Endodermal cell (in vitro differentiated cells): ENCODE data around the gene ATP2B3. TPM values are rescaled to one million over a fixed set of nuclear protein-coding genes. Genes with fewer than 3 reads are reported as not detected.

ENCODE experiments used
- DNase-seq: peaks from one replicate; pipeline ENCODE4 v3.0.0-alpha.2; 2017
- H3K27ac ChIP-seq: 2 replicates; pipeline ENCODE4 v1.5.1; 2013; ENCODE audit warnings: mild to moderate bottlenecking, low read depth, low read length, moderate library complexity
- H3K27me3 ChIP-seq: 2 replicates; pipeline ENCODE4 v1.6.1; 2013; ENCODE audit warnings: mild to moderate bottlenecking, low read length, moderate library complexity; ENCODE audit not compliant: insufficient read depth, control insufficient read depth, poor library complexity, severe bottlenecking
- H3K36me3 ChIP-seq: 2 replicates; pipeline ENCODE4 v1.7.0; 2013; ENCODE audit warnings: mild to moderate bottlenecking, low read length, moderate library complexity; ENCODE audit not compliant: control insufficient read depth, insufficient read depth
- H3K4me1 ChIP-seq: one replicate; pipeline ENCODE4 v1.7.0; 2013; ENCODE audit warnings: low read length; ENCODE audit not compliant: control insufficient read depth, insufficient read depth
- H3K4me3 ChIP-seq: 2 replicates; pipeline ENCODE4 v1.5.1; 2013; ENCODE audit warnings: mild to moderate bottlenecking, low read length, moderate library complexity
- H3K9ac ChIP-seq: 2 replicates; pipeline ENCODE4 v1.6.1; 2013; ENCODE audit warnings: mild to moderate bottlenecking, low read length, moderate library complexity; ENCODE audit not compliant: poor library complexity, severe bottlenecking; ENCODE audit errors: extremely low read depth
- H3K9me3 ChIP-seq: 2 replicates; pipeline ENCODE4 v1.6.1; 2013; ENCODE audit warnings: mild to moderate bottlenecking, low read length, moderate library complexity; ENCODE audit not compliant: control insufficient read depth
- H3K27ac Mint-ChIP-seq: 2 replicates; pipeline ENCODE4 v1.8.0; 2020; ENCODE audit warnings: mixed read lengths
- H3K27me3 Mint-ChIP-seq: 2 replicates; pipeline ENCODE4 v1.8.0; 2021; ENCODE audit warnings: mild to moderate bottlenecking, mixed read lengths; ENCODE audit not compliant: insufficient read depth
- H3K36me3 Mint-ChIP-seq: 2 replicates; pipeline ENCODE4 v1.8.0; 2020; ENCODE audit warnings: low read depth, mixed read lengths
- H3K4me1 Mint-ChIP-seq: 2 replicates; pipeline ENCODE4 v1.8.0; 2020; ENCODE audit warnings: mixed read lengths
- H3K4me3 Mint-ChIP-seq: 2 replicates; pipeline ENCODE4 v1.8.0; 2020; ENCODE audit warnings: mild to moderate bottlenecking, moderate library complexity, mixed read lengths
- H3K9me3 Mint-ChIP-seq: 2 replicates; pipeline ENCODE4 v1.8.0; 2020; ENCODE audit warnings: mild to moderate bottlenecking, mixed read lengths
- WGBS, 2 experiments: methylation state at CpG; one replicate each; pipeline versions ENCODE4 v1.1.5 to v1.1.7; 2013; ENCODE audit warnings: missing lambda C conversion rate in 2 of 2, mixed read lengths in 1 of 2; ENCODE audit not compliant: insufficient coverage in 1 of 2, insufficient read length in 1 of 2; 5-methylcytosine and 5-hydroxymethylcytosine counted together
- total RNA-seq, 2 donors: library from RNA; stranded (reverse); fragmentation: NEBNext Ultra II Directional in 1 of 2; extraction: Animal tissue kit (Norgen Biotek cat#: 25700) in 1 of 2; gene quantifications; 2 replicates in 1 of 2; 3 replicates in 1 of 2; pipeline ENCODE4 v1.2.1, GENCODE V29; 2021
- TF ChIP-seq, protein P1 (sequence below): fragments of 200-600 bp; sonication (generic); conservative IDR thresholded peaks from 2 replicates; pipeline ENCODE4 v1.5.0; 2021; ENCODE audit warnings: antibody characterized with exemption, mild to moderate bottlenecking

The ATP2B3 gene
- total RNA-seq, 2 donors from 2014 or later: not detected

DNA sequence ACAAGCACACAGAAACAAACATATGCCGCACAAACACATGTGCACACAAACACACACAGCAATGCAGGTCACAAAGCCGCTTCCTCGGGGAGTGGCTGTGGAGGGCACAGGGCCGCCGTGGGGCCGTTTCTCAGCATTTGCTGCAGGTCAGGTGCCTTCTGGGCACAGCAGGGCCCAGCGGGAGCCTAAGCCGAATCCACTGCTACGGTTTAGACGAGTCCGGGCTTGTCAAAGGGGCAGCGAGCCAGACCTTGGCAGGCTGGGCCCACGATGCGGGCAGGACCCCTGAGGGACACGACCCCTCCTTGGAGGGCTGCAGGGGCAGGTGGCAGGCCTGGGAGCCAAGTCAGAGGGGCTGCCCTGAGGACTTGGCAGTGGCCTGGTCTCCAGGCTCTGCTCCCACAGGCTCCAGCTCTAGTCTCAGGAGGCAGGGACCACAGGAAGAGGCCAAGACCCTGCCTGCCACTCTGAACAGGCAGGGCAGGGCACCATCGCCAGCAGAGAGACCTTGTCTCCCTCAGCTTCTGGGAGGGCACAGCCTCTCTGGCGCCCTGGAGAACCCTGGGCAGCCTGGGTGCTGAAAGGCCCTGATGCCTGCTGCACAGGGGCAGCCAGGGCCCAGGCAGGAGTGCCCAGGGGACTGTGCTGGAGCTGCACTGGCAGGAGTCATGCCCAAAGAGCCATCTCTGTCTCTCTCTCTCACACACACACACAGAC is 5.5 kb upstream of the ATP2B3 start:
- H3K27me3 ChIP-seq: peaks cover 18% of the 10 kb centered on the region
- Mint-ChIP-seq H3K27me3 (peaks cover 20% of the 10 kb centered on the region), H3K4me1 (no peaks in the 10 kb centered on the region), H3K27ac (no peak overlapping the region), H3K9me3 (peaks cover 46% of the 10 kb centered on the region), H3K4me3 (no peak overlapping the region), H3K36me3 (no peaks in the 10 kb centered on the region)
- H3K4me1 ChIP-seq: no peaks in the 10 kb centered on the region
- no peak for DNase-seq
- no peaks in the 10 kb centered on the region for H3K9me3 ChIP-seq
- TF ChIP-seq, protein P1, sequence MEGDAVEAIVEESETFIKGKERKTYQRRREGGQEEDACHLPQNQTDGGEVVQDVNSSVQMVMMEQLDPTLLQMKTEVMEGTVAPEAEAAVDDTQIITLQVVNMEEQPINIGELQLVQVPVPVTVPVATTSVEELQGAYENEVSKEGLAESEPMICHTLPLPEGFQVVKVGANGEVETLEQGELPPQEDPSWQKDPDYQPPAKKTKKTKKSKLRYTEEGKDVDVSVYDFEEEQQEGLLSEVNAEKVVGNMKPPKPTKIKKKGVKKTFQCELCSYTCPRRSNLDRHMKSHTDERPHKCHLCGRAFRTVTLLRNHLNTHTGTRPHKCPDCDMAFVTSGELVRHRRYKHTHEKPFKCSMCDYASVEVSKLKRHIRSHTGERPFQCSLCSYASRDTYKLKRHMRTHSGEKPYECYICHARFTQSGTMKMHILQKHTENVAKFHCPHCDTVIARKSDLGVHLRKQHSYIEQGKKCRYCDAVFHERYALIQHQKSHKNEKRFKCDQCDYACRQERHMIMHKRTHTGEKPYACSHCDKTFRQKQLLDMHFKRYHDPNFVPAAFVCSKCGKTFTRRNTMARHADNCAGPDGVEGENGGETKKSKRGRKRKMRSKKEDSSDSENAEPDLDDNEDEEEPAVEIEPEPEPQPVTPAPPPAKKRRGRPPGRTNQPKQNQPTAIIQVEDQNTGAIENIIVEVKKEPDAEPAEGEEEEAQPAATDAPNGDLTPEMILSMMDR: no peak
- no peak overlapping the region for H3K27ac ChIP-seq
- H3K9ac ChIP-seq: no peak overlapping the region
- no peak overlapping the region for H3K4me3 ChIP-seq
- H3K36me3 ChIP-seq: no peaks in the 10 kb centered on the region
- 89% methylated on average over 17 of the region's 17 CpGs; no CpG with 5 or more reads in 1 of the 2 experiments for WGBS, 2 experiments

DNA sequence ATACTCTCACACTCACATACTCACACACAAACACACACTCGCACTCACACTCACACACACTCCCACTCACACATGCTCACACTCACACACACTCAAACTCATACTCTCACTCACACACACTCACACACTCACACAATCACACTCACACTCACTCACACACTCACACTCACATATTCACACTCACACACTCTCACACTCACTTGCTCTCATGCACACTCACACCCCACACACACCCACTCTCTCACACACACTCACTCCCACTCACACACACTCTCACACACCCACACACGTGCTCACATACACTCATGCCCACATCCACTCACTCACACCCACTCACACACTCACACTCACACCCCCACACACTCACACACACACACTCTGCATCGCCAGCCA is 4.9 kb upstream of the ATP2B3 start:
- no peak overlapping the region for H3K27ac Mint-ChIP-seq
- DNase-seq: no peak
- H3K9me3 Mint-ChIP-seq: peaks cover 43% of the 10 kb centered on the region
- Histone ChIP-seq H3K36me3 (no peaks in the 10 kb centered on the region), H3K9me3 (no peaks in the 10 kb centered on the region), H3K27ac (no peak overlapping the region), H3K4me3 (no peak overlapping the region), H3K27me3 (peaks cover 23% of the 10 kb centered on the region), H3K4me1 (no peaks in the 10 kb centered on the region), H3K9ac (no peak overlapping the region)
- no peaks in the 10 kb centered on the region for H3K4me1 Mint-ChIP-seq
- 65 to 100% methylated on average over 1 to 3 of the region's 3 CpGs for WGBS, 2 experiments
- H3K27me3 Mint-ChIP-seq: peaks cover 24% of the 10 kb centered on the region
- H3K36me3 Mint-ChIP-seq: no peaks in the 10 kb centered on the region
- H3K4me3 Mint-ChIP-seq: no peak overlapping the region
- TF ChIP-seq, protein P1: no peak

DNA sequence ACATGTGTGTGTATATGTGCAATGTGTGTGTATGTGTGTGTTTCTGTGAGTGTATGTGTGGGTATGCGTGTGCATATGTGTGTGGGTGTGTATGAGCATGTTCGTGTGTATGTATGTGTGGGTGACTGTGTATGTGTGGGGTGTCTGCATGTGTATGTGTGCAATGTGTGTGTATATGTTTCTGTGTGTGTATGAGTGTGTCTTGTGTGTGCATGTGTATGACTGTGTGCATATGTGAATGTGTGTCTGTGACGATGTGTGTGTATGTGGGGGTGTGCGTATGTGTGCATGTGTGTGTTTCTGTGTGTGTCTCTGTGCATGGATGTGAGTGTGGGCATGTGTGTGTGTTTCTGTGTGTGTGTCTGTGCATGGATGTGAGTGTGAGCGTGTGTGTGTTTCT is 4.2 kb upstream of the ATP2B3 start:
- Mint-ChIP-seq H3K4me1 (no peaks in the 10 kb centered on the region), H3K4me3 (no peak overlapping the region), H3K36me3 (no peaks in the 10 kb centered on the region), H3K27me3 (peaks cover 26% of the 10 kb centered on the region), H3K9me3 (peaks cover 39% of the 10 kb centered on the region), H3K27ac (no peak overlapping the region)
- no peak for DNase-seq
- TF ChIP-seq, protein P1: no peak
- H3K27me3 ChIP-seq: peaks cover 29% of the 10 kb centered on the region
- H3K4me3 ChIP-seq: no peak overlapping the region
- H3K27ac ChIP-seq: no peak overlapping the region
- no peak overlapping the region for H3K9ac ChIP-seq
- no peaks in the 10 kb centered on the region for H3K36me3 ChIP-seq
- no peaks in the 10 kb centered on the region for H3K4me1 ChIP-seq
- 0 to 66% methylated on average over 1 to 5 of the region's 5 CpGs for WGBS, 2 experiments
- H3K9me3 ChIP-seq: no peaks in the 10 kb centered on the region
